Measurements from ENCODE around the gene UROS. TPM values are rescaled to one million over a fixed set of nuclear protein-coding genes. Genes with fewer than 3 reads are reported as not detected.

The UROS gene
- total RNA-seq, 4 donors from 2014 or later, result 30.6 to 39.8 (median 39.3) TPM

- TF ChIP-seq CTCF (IDR thresholded peaks at IDR 0.05), result no peak
- DNase-seq (ENCODE audit: low spot score) (no peak), ATAC-seq (ENCODE audit: low FRiP score) (no peak)
These were observed 53.9 kb downstream of the UROS start for GRCh38 chr10:125769175-125769574.

- TF ChIP-seq CTCF (IDR thresholded peaks at IDR 0.05), result no peak
- ATAC-seq (ENCODE audit: low FRiP score) (peak; percentile 33), DNase-seq (ENCODE audit: low spot score) (no peak)
These were observed 54.7 kb downstream of the UROS start for GRCh38 chr10:125768219-125768855.

GRCh38 chr10:125766511-125766910 is 56.5 kb downstream of the UROS start:
- no peak for TF ChIP-seq CTCF (IDR thresholded peaks at IDR 0.05)
- DNase-seq (ENCODE audit: low spot score) (no peak), ATAC-seq (ENCODE audit: low FRiP score) (no peak)

- TF ChIP-seq CTCF (IDR thresholded peaks at IDR 0.05), result no peak
- ATAC-seq (ENCODE audit: low FRiP score) (no peak), DNase-seq (ENCODE audit: low spot score) (no peak)
These were observed 57.2 kb downstream of the UROS start for GRCh38 chr10:125765835-125766234.

- DNase-seq (ENCODE audit: low spot score), result no peak
- ATAC-seq (ENCODE audit: low FRiP score), result no peak
- no peak for TF ChIP-seq CTCF (IDR thresholded peaks at IDR 0.05)
These were observed 60.1 kb downstream of the UROS start for GRCh38 chr10:125762692-125763648.

- DNase-seq (ENCODE audit: low spot score) (no peak), ATAC-seq (ENCODE audit: low FRiP score) (no peak)
- TF ChIP-seq CTCF (IDR thresholded peaks at IDR 0.05), result no peak
These were observed 61.1 kb downstream of the UROS start for GRCh38 chr10:125761961-125762360.
